Neural progenitor cell (in vitro differentiated cells): ENCODE results near the gene MTHFR.

ENCODE experiments used
- EZH2 ChIP-seq: fragments of 200-600 bp; sonication (generic); IDR thresholded peaks from 2 replicates; pipeline ENCODE4 v1.6.1; 2017; ENCODE audit warnings: antibody characterized with exemption, mild to moderate bottlenecking, moderate library complexity
- EZH2phosphoT487 ChIP-seq: fragments of 200-600 bp; sonication (generic); IDR thresholded peaks from 2 replicates; pipeline ENCODE4 v1.6.1; 2017; ENCODE audit warnings: antibody characterized with exemption
- TF ChIP-seq, protein P1 (sequence below): fragments of 200-600 bp; sonication (generic); IDR thresholded peaks from 2 replicates; pipeline ENCODE4 v1.5.1; 2017; ENCODE audit warnings: antibody characterized with exemption, mild to moderate bottlenecking

- TF ChIP-seq, protein P1, sequence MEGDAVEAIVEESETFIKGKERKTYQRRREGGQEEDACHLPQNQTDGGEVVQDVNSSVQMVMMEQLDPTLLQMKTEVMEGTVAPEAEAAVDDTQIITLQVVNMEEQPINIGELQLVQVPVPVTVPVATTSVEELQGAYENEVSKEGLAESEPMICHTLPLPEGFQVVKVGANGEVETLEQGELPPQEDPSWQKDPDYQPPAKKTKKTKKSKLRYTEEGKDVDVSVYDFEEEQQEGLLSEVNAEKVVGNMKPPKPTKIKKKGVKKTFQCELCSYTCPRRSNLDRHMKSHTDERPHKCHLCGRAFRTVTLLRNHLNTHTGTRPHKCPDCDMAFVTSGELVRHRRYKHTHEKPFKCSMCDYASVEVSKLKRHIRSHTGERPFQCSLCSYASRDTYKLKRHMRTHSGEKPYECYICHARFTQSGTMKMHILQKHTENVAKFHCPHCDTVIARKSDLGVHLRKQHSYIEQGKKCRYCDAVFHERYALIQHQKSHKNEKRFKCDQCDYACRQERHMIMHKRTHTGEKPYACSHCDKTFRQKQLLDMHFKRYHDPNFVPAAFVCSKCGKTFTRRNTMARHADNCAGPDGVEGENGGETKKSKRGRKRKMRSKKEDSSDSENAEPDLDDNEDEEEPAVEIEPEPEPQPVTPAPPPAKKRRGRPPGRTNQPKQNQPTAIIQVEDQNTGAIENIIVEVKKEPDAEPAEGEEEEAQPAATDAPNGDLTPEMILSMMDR = no peak
- no peak for TF ChIP-seq EZH2
- no peak for TF ChIP-seq EZH2phosphoT487
Measured at GRCh38 chr1:11768821-11769220, 36.9 kb downstream of the MTHFR start.
